Measurements from ENCODE around the gene C8A.

Gene C8A

GRCh38 chr1:56836359-56836758 lies 18.2 kb upstream of the C8A start:
- DNase-seq: no peak
- Histone ChIP-seq H4K8ac (ENCODE audit: low read depth, low read length) (no peak overlapping the region), H3K27ac (ENCODE audit: low read depth, low read length) (no peak overlapping the region), H3K9ac (ENCODE audit: low read length) (no peak overlapping the region), H3K79me1 (ENCODE audit: low read length) (no peaks in the 10 kb centered on the region), H3K27me3 (ENCODE audit: insufficient read depth, low read length) (no peaks in the 10 kb centered on the region), H3K79me2 (ENCODE audit: control insufficient read depth, insufficient read depth, low read length, poor library complexity) (no peaks in the 10 kb centered on the region), H4K12ac (ENCODE audit: low read depth, low read length) (no peak overlapping the region), H3K4me1 (ENCODE audit: control insufficient read depth in 1 of 2, insufficient read depth in 2 of 2, low read length in 2 of 2) (peaks cover 0 to 6% of the 10 kb centered on the region in 2 experiments), H3K4me3 (ENCODE audit: low read depth, low read length) (no peak overlapping the region), H2BK12ac (ENCODE audit: low read length) (no peak overlapping the region), H3K4me2 (ENCODE audit: low read length) (no peak overlapping the region), H2BK120ac (ENCODE audit: insufficient read depth, low read length, poor library complexity) (no peak overlapping the region), H3K18ac (ENCODE audit: low read length) (no peak overlapping the region), H3K14ac (ENCODE audit: low read length) (no peak overlapping the region), H3K23ac (ENCODE audit: low read length) (no peak overlapping the region), H4K91ac (ENCODE audit: low read depth, low read length) (no peak overlapping the region), H2BK5ac (ENCODE audit: low read depth, low read length, poor library complexity) (no peak overlapping the region), H2AFZ (ENCODE audit: insufficient read depth, low read length, poor library complexity) (no peak overlapping the region), H2AK5ac (ENCODE audit: low read length) (no peak overlapping the region), H3K4ac (ENCODE audit: low read depth, low read length) (no peak overlapping the region), H3K9me3 (ENCODE audit: insufficient read depth, low read depth, low read length) (no peaks in the 10 kb centered on the region), H3K36me3 (ENCODE audit: control insufficient read depth in 1 of 2, insufficient read depth in 2 of 2, low read length in 2 of 2) (no peaks in the 10 kb centered on the region)
- no CpG with 5 or more reads among the region's 4 CpGs for WGBS (ENCODE audit: extremely low coverage, insufficient coverage, insufficient read length)

- H2BK5ac ChIP-seq (ENCODE audit: low read depth, low read length, poor library complexity): no peak overlapping the region
- no peak overlapping the region for H3K9ac ChIP-seq (ENCODE audit: low read length)
- H3K23ac ChIP-seq (ENCODE audit: low read length): no peak overlapping the region
- no CpG with 5 or more reads among the region's 9 CpGs for WGBS (ENCODE audit: extremely low coverage, insufficient coverage, insufficient read length)
- no peak for DNase-seq
- H2BK12ac ChIP-seq (ENCODE audit: low read length): no peak overlapping the region
- H3K4me3 ChIP-seq (ENCODE audit: low read depth, low read length): no peak overlapping the region
- H3K79me1 ChIP-seq (ENCODE audit: low read length): no peaks in the 10 kb centered on the region
- H3K36me3 ChIP-seq (ENCODE audit: control insufficient read depth in 1 of 2, insufficient read depth in 2 of 2, low read length in 2 of 2): no peaks in the 10 kb centered on the region
- no peak overlapping the region for H4K12ac ChIP-seq (ENCODE audit: low read depth, low read length)
- H2AK5ac ChIP-seq (ENCODE audit: low read length): no peak overlapping the region
- H3K4ac ChIP-seq (ENCODE audit: low read depth, low read length): no peak overlapping the region
- H2AFZ ChIP-seq (ENCODE audit: insufficient read depth, low read length, poor library complexity): no peak overlapping the region
- no peak overlapping the region for H3K18ac ChIP-seq (ENCODE audit: low read length)
- no peak overlapping the region for H4K91ac ChIP-seq (ENCODE audit: low read depth, low read length)
- peaks cover 0 to 4% of the 10 kb centered on the region in 2 experiments for H3K4me1 ChIP-seq (ENCODE audit: control insufficient read depth in 1 of 2, insufficient read depth in 2 of 2, low read length in 2 of 2)
- H3K27me3 ChIP-seq (ENCODE audit: insufficient read depth, low read length): no peaks in the 10 kb centered on the region
- no peak overlapping the region for H3K14ac ChIP-seq (ENCODE audit: low read length)
- H3K79me2 ChIP-seq (ENCODE audit: control insufficient read depth, insufficient read depth, low read length, poor library complexity): no peaks in the 10 kb centered on the region
- no peak overlapping the region for H4K8ac ChIP-seq (ENCODE audit: low read depth, low read length)
- H3K4me2 ChIP-seq (ENCODE audit: low read length): no peak overlapping the region
- H3K27ac ChIP-seq (ENCODE audit: low read depth, low read length): no peak overlapping the region
- no peaks in the 10 kb centered on the region for H3K9me3 ChIP-seq (ENCODE audit: insufficient read depth, low read depth, low read length)
- no peak overlapping the region for H2BK120ac ChIP-seq (ENCODE audit: insufficient read depth, low read length, poor library complexity)
These were observed 17.2 kb upstream of the C8A start for GRCh38 chr1:56837244-56837939.

- Histone ChIP-seq H2BK120ac (ENCODE audit: insufficient read depth, low read length, poor library complexity) (no peak overlapping the region), H3K18ac (ENCODE audit: low read length) (no peak overlapping the region), H3K14ac (ENCODE audit: low read length) (no peak overlapping the region), H4K91ac (ENCODE audit: low read depth, low read length) (no peak overlapping the region), H3K23ac (ENCODE audit: low read length) (no peak overlapping the region), H3K9ac (ENCODE audit: low read length) (no peak overlapping the region), H3K4me3 (ENCODE audit: low read depth, low read length) (no peak overlapping the region), H2AFZ (ENCODE audit: insufficient read depth, low read length, poor library complexity) (no peak overlapping the region), H3K9me3 (ENCODE audit: insufficient read depth, low read depth, low read length) (no peaks in the 10 kb centered on the region), H3K4me1 (ENCODE audit: control insufficient read depth in 1 of 2, insufficient read depth in 2 of 2, low read length in 2 of 2) (peaks cover 0 to 4% of the 10 kb centered on the region in 2 experiments), H3K27me3 (ENCODE audit: insufficient read depth, low read length) (no peaks in the 10 kb centered on the region), H4K8ac (ENCODE audit: low read depth, low read length) (no peak overlapping the region), H3K4me2 (ENCODE audit: low read length) (no peak overlapping the region), H3K79me1 (ENCODE audit: low read length) (no peaks in the 10 kb centered on the region), H2AK5ac (ENCODE audit: low read length) (no peak overlapping the region), H3K27ac (ENCODE audit: low read depth, low read length) (no peak overlapping the region), H3K36me3 (ENCODE audit: control insufficient read depth in 1 of 2, insufficient read depth in 2 of 2, low read length in 2 of 2) (no peaks in the 10 kb centered on the region), H4K12ac (ENCODE audit: low read depth, low read length) (no peak overlapping the region), H2BK5ac (ENCODE audit: low read depth, low read length, poor library complexity) (no peak overlapping the region), H3K79me2 (ENCODE audit: control insufficient read depth, insufficient read depth, low read length, poor library complexity) (no peaks in the 10 kb centered on the region), H2BK12ac (ENCODE audit: low read length) (no peak overlapping the region), H3K4ac (ENCODE audit: low read depth, low read length) (no peak overlapping the region)
- no CpG with 5 or more reads among the region's 3 CpGs for WGBS (ENCODE audit: extremely low coverage, insufficient coverage, insufficient read length)
- DNase-seq: no peak
These were observed 15.8 kb upstream of the C8A start for GRCh38 chr1:56838759-56839158.

- Histone ChIP-seq H3K9me3 (ENCODE audit: insufficient read depth, low read depth, low read length) (peaks cover 3% of the 10 kb centered on the region), H3K36me3 (ENCODE audit: control insufficient read depth in 1 of 2, insufficient read depth in 2 of 2, low read length in 2 of 2) (no peaks in the 10 kb centered on the region), H4K8ac (ENCODE audit: low read depth, low read length) (no peak overlapping the region), H3K27ac (ENCODE audit: low read depth, low read length) (no peak overlapping the region), H3K79me2 (ENCODE audit: control insufficient read depth, insufficient read depth, low read length, poor library complexity) (no peaks in the 10 kb centered on the region), H2AK5ac (ENCODE audit: low read length) (no peak overlapping the region), H3K27me3 (ENCODE audit: insufficient read depth, low read length) (no peaks in the 10 kb centered on the region), H3K4me2 (ENCODE audit: low read length) (no peak overlapping the region), H2AFZ (ENCODE audit: insufficient read depth, low read length, poor library complexity) (no peak overlapping the region), H2BK12ac (ENCODE audit: low read length) (no peak overlapping the region), H3K4ac (ENCODE audit: low read depth, low read length) (no peak overlapping the region), H3K4me1 (ENCODE audit: control insufficient read depth in 1 of 2, insufficient read depth in 2 of 2, low read length in 2 of 2) (no peaks in the 10 kb centered on the region), H3K14ac (ENCODE audit: low read length) (no peak overlapping the region), H3K4me3 (ENCODE audit: low read depth, low read length) (no peak overlapping the region), H3K9ac (ENCODE audit: low read length) (no peak overlapping the region), H3K79me1 (ENCODE audit: low read length) (no peaks in the 10 kb centered on the region), H3K18ac (ENCODE audit: low read length) (no peak overlapping the region), H4K91ac (ENCODE audit: low read depth, low read length) (no peak overlapping the region), H2BK5ac (ENCODE audit: low read depth, low read length, poor library complexity) (no peak overlapping the region), H2BK120ac (ENCODE audit: insufficient read depth, low read length, poor library complexity) (no peak overlapping the region), H4K12ac (ENCODE audit: low read depth, low read length) (no peak overlapping the region), H3K23ac (ENCODE audit: low read length) (no peak overlapping the region)
- no CpG with 5 or more reads among the region's 3 CpGs for WGBS (ENCODE audit: extremely low coverage, insufficient coverage, insufficient read length)
- no peak for DNase-seq
These were observed 11.1 kb upstream of the C8A start for GRCh38 chr1:56843544-56843943.

All from trophoblast cell (in vitro differentiated cells and primary cell).